ENCODE data around the gene LRCH4.
A peak's percentile ranks its signal among the peaks of the same experiment; 100 is the strongest.

The LRCH4 gene

DNA sequence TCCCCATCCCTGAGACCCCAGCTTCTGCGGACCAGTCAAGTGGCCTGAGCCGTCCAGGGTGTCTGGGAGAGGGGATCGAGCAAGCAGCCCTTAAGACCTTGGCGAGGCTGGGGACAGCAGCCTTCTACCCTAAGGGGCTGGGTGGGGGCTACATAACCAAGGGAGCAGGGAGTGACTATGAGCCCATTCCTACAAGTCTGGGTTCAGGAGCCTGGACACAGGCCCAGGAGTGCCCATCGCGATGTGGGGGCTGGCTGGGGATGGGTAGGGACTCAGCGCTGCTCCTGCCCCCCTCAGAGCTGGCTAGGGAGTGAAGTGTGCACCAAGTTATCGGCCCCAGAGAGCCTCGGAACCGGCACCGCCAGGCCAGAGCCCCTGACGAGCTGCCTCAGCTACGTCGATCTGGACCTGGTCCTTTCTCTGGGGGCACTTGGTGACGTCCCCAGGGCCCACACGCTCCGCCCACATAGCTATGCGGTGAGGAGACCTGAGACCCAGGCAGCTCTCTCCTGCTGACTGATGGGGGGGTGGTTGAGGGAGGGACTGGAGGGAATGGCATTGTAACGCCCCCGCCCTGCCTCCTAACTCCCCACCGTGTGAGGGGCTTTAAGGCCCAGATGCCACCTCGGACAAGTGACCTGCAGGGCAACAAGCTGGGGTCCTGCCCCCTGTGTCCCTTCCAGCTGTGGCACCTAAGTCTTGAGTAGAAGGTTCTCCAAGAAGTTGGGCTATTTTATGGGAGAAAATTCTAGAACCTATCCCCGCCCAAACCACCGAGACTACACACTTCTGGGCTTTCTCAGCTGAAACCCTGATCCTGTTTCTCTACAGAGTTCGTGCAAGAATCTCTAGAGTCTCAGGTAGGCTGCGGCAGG, 14.7 kb downstream of the LRCH4 start:
- no peak for DNase-seq (ENCODE audit: low read depth)
- no peak overlapping the region for H3K4me3 ChIP-seq (ENCODE audit: low read depth, low read length)
- TF ChIP-seq, protein P1, sequence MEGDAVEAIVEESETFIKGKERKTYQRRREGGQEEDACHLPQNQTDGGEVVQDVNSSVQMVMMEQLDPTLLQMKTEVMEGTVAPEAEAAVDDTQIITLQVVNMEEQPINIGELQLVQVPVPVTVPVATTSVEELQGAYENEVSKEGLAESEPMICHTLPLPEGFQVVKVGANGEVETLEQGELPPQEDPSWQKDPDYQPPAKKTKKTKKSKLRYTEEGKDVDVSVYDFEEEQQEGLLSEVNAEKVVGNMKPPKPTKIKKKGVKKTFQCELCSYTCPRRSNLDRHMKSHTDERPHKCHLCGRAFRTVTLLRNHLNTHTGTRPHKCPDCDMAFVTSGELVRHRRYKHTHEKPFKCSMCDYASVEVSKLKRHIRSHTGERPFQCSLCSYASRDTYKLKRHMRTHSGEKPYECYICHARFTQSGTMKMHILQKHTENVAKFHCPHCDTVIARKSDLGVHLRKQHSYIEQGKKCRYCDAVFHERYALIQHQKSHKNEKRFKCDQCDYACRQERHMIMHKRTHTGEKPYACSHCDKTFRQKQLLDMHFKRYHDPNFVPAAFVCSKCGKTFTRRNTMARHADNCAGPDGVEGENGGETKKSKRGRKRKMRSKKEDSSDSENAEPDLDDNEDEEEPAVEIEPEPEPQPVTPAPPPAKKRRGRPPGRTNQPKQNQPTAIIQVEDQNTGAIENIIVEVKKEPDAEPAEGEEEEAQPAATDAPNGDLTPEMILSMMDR (IDR thresholded peaks at IDR 0.05; ENCODE audit: low read depth, low read length, missing control alignments) = no peak

DNA sequence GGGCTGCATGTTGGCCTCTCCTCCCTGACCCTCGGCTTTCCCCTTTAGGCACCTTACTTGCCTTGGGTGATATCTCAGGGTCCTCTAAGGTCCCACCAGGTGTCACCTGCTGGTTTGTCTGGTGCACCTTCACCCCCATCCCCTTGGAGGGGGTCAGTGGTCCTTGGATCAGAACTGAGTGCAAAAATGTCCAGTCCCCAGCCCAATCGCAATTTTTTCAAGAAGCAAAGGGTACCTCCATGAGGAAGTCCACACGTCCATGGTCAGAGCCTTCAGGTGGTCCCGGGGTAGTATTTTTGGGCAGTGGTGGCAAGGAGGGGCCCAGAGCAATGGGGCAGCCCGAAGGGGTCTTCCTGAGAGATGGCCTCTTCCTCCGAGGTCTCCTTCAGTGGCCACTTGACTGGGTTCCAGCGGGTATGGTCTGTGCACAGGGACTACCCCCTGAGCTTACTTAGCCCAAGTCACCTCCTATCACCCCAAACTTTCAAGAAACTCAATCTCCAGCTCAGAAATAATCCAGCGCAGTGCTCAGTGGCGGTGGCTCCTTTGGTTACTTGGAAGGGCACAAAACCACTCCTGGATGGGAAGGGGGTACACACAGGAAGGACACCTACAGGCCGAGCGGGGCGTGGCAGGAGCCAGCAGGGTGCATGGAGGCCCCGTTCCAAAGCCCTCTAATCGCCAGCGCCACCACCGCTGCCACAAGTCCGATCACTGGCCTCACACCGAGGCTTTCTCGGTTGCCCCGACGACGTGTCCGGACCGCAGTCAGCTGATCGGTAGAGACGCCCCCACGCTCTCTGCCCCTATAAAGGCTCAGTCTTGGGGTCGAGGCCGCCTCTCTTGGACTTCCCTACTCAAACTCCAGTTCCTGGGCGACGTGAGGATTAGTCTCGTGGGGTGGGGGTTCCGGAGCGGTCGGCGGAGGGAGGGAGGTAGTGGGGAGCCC, 16.8 kb downstream of the LRCH4 start:
- no peak for DNase-seq (ENCODE audit: low read depth)
- TF ChIP-seq, protein P1 (IDR thresholded peaks at IDR 0.05; ENCODE audit: low read depth, low read length, missing control alignments) = peak; percentile 70
- H3K4me3 ChIP-seq (ENCODE audit: low read depth, low read length) = peak overlapping the region; percentile 15; the same call in 1 of the 2 replicates

DNA sequence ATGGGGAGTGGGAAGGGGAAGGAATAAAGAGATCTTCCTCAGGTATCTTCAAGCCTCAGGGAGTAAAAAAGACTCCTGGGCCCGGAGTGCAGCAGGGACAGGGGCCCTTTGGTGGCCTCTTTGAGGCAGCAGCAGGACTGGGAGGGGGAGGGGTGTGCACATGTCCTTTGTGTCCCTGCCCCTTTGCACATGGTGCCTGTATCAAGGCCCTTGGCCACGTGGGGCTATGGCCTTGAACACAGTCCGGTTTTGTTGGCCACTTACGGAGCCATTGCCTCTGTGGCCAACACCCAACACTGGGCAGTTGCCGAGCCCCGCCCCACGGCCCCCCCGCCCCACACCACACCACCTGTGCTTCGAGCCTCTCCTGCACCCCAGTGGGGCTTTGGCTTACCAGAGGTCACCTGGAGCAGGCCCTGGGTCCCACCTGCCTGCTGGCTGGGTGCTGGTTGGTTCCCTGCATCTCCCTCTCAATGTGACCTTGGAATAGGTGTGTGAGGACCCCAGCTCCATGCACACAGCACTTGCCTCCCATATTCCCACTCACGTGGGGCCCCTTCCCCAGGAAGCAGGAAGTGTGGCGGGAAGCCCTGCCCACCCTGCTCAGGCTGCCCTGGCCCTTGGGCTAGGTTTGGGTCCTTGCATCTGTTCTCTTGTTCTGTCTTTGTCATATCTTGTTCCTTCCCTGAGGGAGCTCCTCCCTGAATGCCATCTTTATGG, 17.6 kb downstream of the LRCH4 start:
- DNase-seq (ENCODE audit: low read depth) = no peak
- H3K4me3 ChIP-seq (ENCODE audit: low read depth, low read length) = no peak overlapping the region
- TF ChIP-seq, protein P1 (IDR thresholded peaks at IDR 0.05; ENCODE audit: low read depth, low read length, missing control alignments) = no peak

DNA sequence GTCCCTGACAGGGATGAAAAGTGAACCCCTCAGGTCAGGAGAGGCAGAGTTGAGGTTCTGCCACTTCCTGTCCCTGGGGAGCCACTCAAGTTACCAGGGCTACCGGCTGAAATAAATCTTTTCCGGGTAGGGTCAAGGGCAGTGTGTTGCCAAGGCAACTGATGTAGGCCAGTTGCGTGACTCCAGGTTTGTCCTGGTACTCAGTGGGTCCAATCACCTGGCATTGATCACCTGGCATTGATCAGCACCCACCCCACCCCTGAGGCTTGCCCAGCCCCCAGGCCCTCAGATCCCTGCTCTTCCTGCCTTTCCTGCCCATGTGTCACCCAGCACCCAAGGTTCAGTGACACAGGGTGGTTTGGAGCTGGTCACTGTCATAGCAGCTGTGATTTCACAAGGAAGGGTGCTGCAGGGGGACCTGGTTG, 18.2 kb downstream of the LRCH4 start:
- TF ChIP-seq, protein P1 (IDR thresholded peaks at IDR 0.05; ENCODE audit: low read depth, low read length, missing control alignments) = no peak
- no peak overlapping the region for H3K4me3 ChIP-seq (ENCODE audit: low read depth, low read length)
- no peak for DNase-seq (ENCODE audit: low read depth)

DNA sequence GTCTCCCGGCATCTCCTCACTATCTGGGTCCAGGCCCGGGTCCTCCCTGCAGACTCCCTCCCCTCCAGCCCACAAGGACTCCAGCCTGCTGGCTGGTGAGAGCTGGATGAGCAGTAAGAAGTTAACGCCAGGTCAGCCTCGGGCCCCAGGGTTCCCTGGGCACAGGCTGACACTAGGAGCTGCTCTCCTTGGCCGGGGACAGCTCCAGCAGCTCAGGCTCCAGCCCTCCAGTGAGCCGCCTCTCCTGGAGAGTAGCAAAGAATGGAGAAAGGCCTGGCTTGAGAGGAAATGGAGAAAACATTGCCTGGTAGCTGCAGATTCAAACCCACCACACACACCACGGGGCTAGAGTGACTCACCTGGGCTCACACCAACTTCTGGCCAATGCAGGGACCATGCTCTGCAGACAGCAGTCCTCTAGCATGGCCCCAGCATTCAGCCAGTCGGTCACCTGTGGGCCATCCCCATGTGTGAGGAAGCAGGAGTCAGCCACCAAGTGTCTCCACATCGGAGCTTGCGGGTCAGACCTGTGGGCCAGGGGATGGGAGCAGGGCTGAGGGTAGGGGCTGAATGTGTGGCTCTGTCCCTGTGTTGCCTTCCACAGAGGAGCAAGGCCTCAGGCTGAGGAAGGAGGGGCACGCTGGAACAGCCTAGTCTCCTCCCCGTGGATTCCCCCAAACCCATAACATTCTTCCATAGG, 18.7 kb downstream of the LRCH4 start:
- DNase-seq (ENCODE audit: low read depth) = no peak
- TF ChIP-seq, protein P1 (IDR thresholded peaks at IDR 0.05; ENCODE audit: low read depth, low read length, missing control alignments) = no peak
- H3K4me3 ChIP-seq (ENCODE audit: low read depth, low read length) = no peak overlapping the region

DNA sequence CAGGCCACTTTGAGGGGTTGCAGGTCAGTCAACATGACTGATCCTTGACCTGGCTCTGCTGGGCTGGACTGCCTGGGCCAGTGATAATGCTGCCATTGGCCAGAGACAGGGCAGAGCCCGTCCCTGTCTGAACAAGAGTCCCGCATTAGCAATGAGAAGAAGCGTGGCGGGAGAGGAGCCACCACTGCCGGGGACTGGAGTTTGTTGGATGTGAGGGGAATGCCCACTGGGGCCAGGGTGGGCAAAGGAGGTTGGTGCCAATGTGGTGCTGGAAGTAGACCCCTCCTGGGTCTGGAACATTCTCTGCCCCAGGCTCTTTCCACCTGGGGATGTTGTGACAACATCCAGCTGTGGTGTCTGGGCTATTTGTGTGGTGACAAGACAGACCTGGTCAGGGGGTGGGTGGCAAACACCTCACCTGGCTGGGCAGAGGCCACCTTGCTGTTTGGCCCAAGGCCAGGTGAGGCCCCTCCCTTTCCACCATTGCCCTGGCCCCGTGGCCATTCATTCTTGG, 19.9 kb downstream of the LRCH4 start:
- TF ChIP-seq, protein P1 (IDR thresholded peaks at IDR 0.05; ENCODE audit: low read depth, low read length, missing control alignments) = no peak
- no peak for DNase-seq (ENCODE audit: low read depth)
- H3K4me3 ChIP-seq (ENCODE audit: low read depth, low read length) = no peak overlapping the region
